HG03520 (cell line): ENCODE measurements around the gene PLAAT5.

Experiments
- ATAC-seq: cut with Tn5 transposase; IDR thresholded peaks from one replicate; pipeline ENCODE4 v1.9.1; 2021; ENCODE audit warnings: mild to moderate bottlenecking, moderate library complexity; ENCODE audit not compliant: unreplicated experiment

The PLAAT5 gene

DNA sequence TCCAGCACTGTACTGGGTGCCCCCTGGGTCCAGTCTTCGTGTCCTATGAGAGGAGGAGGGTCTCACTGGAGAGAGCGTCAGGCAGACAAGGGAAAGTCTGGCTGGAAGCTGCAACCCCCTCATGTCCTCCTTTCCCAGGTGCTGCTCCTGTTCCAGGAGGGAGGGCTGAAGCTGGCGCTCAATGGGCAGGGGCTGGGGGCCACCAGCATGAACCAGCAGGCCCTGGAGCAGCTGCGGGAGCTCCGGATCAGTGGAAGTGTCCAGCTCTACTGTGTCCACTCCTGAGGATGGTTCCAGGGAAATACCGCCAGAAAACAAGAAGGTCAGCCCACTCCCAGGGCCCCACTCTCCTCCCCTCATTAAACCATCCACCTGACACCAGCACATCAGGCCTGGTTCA is 25.1 kb upstream of the PLAAT5 start:
- ATAC-seq: no peak

GRCh38 chr11:63512816-63513215 is 21.8 kb upstream of the PLAAT5 start:
- ATAC-seq: no peak

GRCh38 chr11:63511048-63511748 is 20.2 kb upstream of the PLAAT5 start:
- ATAC-seq: no peak

DNA sequence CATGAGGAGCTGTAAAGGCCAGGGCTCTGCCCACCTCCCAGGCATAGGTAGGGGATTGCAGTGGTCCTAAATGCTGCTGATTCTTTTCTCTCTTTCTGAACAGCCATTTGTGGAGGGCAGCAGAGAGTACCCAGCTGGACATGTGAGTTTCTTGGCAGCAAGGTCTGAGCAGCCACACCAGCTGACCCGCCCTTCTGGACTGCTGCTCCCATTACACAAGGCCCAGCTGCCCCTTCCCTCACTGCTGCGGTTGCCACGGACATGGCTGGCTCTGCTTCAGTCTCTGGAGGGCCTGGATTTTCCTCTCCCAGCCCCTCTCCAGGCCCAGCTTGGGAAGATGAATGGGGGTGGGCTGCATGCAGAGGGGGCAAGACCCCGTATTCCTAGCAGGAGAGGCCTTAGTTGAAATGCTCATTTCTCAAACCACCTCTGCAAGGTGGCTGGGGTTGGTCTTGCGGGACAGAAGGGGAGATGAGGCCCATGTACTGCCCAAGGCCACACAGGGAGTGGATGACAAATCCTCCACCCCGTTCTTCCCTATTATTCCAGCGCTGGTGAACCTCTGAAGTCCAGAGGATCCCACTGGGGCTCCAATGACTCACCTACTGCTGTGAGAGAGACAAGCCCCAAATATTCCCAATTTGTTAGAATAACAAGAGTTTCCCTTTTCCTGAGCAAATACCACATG is 19.5 kb upstream of the PLAAT5 start:
- no peak for ATAC-seq

DNA sequence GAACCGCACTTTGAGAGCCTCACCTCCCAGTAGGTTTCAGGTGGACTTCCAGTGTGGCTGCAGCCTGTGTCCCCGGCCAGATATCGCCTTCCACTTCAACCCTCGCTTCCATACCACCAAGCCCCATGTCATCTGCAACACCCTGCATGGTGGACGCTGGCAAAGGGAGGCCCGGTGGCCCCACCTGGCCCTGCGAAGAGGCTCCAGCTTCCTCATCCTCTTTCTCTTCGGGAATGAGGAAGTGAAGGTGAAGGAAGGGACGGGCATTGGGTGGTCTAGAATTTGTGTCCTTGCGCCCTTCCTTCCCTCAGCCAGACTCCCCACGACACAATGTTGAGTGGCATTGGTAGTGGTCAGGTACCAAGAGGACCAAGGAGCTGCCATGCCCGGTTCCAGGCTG is 17.8 kb upstream of the PLAAT5 start:
- no peak for ATAC-seq

DNA sequence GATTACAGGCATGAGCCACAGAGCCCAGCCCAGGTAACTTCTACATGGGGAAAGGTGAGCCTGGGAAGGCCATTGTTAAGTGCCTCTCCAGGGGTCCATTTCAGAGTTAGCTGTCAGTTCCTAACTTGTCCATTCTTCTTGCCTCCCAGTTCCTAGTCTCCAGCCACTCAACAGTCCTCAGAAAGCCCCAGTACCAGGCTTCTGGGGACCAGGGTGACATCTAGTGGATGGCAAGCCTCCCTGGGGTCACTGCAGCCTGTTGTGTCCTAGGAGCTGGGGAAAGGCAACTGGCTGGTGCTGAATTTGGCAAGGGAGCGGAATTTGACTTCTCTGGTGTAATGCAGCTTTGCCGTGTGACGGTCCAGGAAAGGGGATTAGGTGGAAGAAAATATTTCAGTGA is 17.0 kb upstream of the PLAAT5 start:
- ATAC-seq: no peak

DNA sequence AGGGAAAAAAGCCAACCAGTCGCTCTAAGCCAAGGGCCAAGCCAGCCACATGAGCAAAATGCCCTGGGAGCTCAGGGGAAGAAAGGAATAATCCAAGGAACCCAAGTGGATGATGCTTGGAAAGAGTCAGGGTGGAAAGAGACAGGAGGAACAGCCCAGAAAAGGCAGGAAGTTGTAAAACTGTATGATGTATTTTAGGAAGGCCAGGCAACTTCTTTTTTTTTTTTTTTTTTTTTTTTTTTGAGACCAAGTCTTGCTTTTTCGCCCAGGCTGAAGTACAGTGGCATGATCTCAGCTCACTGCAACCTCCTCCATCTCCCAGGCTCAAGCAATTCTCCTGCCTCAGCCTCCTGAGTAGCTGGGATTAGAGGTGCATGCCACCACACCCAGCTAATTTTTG is 16.5 kb upstream of the PLAAT5 start:
- ATAC-seq: no peak

- no peak for ATAC-seq
Measured at GRCh38 chr11:63506876-63507275, 15.9 kb upstream of the PLAAT5 start.

- ATAC-seq: no peak
Measured at GRCh38 chr11:63505857-63506528, 15.0 kb upstream of the PLAAT5 start, which contains the start of gene LGALS12. TSS of gene LGALS12 (plus strand) at chr11:63506084. CDS start at chr11:63506459, 375 bp downstream.

DNA sequence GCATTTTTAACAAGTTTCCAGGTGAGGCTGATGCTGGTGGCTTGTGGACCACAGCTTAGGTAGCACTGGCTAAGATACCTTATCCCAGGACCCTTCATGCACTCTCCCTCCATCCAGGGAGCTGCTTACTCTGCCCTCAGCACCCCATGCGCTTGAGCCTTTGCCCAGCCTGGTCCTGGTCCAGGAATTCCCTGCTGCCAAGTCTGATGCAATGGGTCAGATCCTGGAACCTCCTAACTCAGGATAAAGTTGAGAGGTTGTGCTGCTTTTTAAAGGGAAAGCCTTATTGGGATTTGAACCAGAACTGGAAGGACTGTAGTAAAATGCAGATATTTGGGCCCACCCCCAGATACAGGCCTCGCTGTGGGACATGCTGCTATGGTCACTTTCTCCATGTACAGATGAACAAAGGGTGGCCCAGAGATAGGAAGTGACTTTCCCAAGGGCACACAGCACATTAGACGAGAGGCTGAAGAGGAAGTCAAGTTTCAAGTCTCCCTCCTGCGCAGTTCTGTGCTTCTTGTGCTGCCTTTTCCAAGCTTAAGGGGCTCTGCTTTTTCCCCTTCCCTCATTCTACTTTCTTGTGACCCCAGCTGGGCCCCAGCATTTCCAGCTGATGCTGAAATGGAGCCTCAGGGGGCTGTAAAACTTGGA is 14.1 kb upstream of the PLAAT5 start:
- ATAC-seq: no peak

DNA sequence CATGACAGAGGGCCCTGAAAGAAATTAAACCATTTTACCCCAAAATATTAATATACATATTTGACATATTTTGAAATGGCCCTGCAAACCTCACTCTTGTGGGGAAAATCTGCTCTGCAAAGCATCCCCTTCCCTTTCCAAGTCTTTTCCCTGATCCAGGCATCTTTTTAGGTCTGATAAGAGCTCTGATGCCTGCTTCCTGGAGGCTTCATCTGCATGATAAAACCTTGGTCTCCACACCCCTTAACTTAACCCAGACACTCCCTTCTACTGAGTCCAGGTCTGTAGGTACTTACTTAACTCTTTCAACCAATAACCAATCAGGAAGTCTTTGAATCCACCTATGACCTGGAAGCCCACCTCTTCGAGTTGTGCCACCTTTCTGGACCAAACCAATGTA is 13.1 kb upstream of the PLAAT5 start:
- no peak for ATAC-seq

- no peak for ATAC-seq
Measured at GRCh38 chr11:63503492-63503891, 12.5 kb upstream of the PLAAT5 start.

- ATAC-seq: no peak
Measured at GRCh38 chr11:63502252-63502820, 11.4 kb upstream of the PLAAT5 start.

- ATAC-seq: no peak
Measured at GRCh38 chr11:63501236-63501635, 10.3 kb upstream of the PLAAT5 start.

DNA sequence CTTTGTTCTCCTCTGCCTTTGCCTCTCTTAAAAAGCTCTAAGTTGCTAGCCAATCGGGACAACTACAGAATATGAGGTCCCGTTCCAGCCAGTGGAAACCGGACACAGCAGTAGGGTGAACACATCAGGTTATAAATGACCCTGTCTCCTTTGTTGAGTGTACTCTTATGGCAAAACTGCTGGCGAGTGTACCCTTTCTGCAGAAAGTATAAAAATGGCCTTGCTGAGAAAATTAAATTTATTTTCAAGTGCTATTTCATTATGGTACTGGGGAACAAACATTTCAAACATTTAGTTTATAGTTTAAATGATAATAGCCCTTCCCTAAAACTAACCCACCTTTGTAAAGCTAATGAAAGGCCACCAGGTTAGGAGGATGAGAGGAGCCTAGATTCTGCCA is 8.9 kb upstream of the PLAAT5 start:
- no peak for ATAC-seq

DNA sequence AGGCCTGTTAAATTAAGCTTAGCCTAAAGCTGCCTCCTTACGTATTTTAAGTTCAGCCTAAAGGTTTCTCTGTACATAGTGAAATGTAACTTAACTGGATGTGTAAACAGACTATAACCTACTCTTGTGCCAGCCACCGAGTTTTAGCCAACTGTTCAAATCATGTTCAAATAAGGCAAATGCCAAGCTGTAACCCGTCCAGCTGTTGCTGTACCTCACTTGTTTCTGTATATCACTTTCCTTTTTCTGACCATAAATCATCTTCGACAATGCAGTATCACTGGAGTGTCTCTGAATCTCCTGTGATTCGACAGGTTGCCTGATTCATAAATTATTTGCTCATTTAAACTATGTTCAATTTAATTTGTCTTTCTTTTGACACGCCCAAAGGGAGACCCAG is 4.0 kb upstream of the PLAAT5 start:
- ATAC-seq: no peak

DNA sequence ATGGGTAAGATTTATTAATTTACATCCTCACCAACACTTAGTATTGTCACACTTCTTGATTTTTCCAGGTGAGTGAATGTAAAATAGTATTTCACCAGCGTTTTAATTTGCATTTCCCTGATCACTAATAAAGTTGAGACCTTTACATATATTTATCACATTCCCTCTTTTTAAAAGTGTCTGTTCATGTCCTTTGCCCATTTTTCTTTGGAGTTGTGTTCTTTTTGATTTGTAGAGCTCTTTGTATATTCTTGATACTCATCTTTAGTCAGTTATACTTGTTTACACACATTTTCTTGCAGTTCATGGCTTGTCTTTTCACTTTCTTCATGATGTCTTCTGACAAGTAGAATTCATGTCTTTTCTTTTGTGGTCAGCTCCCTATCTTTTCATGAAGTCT is 2.2 kb upstream of the PLAAT5 start:
- no peak for ATAC-seq

DNA sequence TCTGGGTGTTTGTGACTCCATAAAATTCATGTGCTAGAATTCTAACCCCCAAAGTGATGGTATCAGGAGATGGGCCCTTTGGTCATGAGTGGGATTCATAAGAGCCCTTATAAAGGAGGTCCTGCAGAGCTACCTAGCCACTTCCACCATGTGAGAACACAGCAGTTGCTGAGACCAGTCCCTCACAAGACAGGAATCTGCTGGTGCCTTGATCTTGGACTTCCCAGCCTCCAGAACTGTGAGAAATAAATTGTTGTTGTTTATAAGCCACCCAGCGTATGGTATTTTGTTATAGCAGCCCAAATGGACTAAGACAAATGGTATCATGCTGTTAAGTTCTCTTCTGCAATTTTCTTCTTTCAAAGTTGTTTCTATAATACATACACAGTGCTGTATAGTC is 1.5 kb upstream of the PLAAT5 start:
- no peak for ATAC-seq

DNA sequence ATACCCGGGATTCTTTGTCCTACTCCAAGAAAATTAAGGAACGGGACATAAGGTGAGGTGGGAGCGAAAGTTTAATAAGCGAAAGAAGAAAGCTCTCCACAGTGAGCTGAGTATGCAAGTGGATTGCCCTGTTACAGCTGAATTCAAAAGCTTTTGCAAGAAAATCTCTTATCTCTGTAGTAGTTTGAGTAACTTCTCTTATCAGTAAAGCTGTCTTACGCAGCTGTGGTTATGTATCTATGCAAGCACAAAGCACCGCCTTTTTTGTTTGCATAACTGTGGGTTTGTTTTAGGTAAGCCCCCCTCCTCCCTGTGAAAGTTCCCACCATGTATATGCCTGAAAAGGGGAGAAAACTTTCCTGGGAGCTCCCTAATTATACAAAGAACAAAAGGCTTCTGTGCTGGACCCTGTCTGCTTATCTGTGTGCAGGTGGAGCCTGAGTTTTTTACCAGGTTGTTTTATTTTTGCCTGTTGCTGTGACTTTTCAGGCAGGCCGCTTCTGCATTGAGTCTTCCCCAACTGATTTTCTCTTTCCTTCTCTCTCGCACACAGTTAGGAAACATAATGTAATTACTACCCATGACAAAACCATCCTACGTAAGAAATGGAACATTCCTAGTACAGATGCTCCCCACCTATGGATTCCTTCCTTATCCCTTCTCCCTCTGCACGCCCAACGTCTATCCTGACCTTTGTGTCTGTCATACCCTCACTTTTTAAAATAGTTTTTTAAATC is 837 bp upstream of the PLAAT5 start:
- no peak for ATAC-seq

DNA sequence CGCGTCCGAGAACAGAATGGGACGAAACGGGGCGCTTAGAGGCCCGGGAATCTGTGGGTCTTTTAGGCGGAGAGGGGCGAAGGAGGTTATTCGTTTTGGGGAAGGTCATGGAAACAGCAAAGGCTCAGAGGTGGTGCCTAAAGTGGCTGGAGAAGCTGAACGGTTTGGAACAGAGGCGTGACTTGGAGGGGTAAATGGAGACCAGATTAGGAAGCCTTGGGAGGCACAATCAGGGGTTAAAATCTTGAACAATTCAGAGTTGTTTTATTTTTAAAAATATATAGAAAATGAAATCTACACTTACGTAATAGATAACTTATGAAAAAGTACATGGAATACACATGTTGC is 247 bp upstream of the PLAAT5 start:
- no peak for ATAC-seq

DNA sequence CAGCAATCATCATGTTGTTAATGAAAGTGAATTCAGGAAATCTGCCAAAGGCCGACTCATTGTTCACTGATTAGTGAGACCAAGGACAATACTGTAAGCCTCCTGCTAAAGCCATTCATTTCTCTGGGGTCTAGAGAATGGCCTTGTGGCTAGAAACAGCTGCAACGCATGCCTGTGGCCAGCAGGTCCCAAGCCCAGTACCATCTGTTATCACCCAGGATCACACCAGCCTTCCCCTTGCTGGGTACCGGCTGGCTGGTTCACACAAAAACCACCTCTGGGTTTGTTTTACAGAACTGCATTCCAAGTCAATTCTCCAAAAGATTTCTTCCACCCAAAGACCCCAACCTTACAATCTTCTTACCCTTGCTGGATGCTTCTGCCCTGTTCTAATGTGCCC is 1.1 kb downstream of the PLAAT5 start:
- no peak for ATAC-seq
